22Rv1 (cell line): Measurements from ENCODE around the gene ZNF672.

ENCODE experiments used
- ZFX ChIP-seq: fragments of 450-650 bp; IDR thresholded peaks from 2 replicates; pipeline ENCODE4 v1.6.1; 2017; ENCODE audit warnings: antibody characterized with exemption, borderline replicate concordance
- TF ChIP-seq, protein P1 (sequence below): fragments of 450-650 bp; IDR thresholded peaks from 2 replicates; pipeline ENCODE4 v1.5.1; 2017; ENCODE audit warnings: mild to moderate bottlenecking

DNA sequence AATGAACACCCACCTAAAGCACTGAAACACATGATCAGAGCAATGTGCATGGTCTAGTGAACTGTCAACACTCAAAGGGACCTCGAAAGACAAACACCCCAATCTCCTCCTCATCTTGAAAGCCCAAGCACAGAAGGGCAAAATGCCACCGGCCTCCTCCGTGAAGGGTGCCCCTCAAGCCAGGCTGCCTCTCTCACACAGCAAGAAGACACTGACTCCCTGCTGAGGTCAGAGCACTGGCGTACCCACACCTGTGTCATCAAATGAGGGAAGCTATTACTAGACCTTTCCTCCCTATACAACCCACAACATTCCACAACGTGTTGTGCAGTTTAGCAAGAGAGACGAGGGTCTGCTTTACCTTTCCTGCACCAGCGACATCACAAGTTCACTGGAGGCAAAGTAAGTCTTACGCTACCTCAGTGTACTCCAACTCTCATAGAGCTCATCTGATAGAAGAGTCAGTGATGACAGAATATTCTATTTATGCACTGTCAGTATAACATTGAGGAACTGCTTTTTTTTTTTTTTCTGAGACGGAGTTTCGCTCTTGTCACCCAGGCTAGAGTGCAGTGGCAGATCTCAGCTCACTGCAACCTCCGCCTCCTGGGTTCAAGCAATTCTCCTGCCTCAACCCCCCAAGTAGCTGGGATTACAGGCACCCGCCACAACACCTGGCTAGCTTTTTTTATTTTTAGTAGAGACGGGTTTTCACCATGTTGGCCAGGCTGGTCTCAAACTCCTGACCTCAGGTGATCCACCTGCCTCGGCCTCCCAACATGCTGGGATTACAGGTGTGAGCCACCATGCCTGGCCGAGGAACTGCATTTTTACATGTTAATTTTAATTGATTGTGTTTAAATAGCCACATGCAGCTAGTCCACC, 15.6 kb upstream of the ZNF672 start:
- TF ChIP-seq, protein P1, sequence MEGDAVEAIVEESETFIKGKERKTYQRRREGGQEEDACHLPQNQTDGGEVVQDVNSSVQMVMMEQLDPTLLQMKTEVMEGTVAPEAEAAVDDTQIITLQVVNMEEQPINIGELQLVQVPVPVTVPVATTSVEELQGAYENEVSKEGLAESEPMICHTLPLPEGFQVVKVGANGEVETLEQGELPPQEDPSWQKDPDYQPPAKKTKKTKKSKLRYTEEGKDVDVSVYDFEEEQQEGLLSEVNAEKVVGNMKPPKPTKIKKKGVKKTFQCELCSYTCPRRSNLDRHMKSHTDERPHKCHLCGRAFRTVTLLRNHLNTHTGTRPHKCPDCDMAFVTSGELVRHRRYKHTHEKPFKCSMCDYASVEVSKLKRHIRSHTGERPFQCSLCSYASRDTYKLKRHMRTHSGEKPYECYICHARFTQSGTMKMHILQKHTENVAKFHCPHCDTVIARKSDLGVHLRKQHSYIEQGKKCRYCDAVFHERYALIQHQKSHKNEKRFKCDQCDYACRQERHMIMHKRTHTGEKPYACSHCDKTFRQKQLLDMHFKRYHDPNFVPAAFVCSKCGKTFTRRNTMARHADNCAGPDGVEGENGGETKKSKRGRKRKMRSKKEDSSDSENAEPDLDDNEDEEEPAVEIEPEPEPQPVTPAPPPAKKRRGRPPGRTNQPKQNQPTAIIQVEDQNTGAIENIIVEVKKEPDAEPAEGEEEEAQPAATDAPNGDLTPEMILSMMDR = no peak
- TF ChIP-seq ZFX = no peak
